Small intestine (tissue), 7 donors: ENCODE results near the gene GAL3ST2. TPM values are rescaled to one million over a fixed set of nuclear protein-coding genes. Genes with fewer than 3 reads are reported as not detected.

ENCODE experiments used
- DNase-seq, 2 donors: peaks; one replicate each; pipeline versions ENCODE4 v3.0.0 to v3.0.0-alpha.2; 2013
- FAIRE-seq: peaks from 2 replicates; lab custom pipeline; 2012; peaks lifted over from hg19 to GRCh38; lab: Jason Lieb, UNC
- H3K27ac ChIP-seq, 3 donors: one replicate each; pipeline ENCODE4 v1.5.1; 2013; ENCODE audit warnings: low read length in 2 of 3, mild to moderate bottlenecking in 2 of 3, control low read depth in 1 of 3, inconsistent platforms in 1 of 3, low read depth in 1 of 3, moderate library complexity in 1 of 3
- H3K27me3 ChIP-seq, 3 donors: one replicate each; pipeline ENCODE4 v1.6.1; 2013; ENCODE audit warnings: low read length in 3 of 3, inconsistent platforms in 1 of 3; ENCODE audit not compliant: control insufficient read depth in 3 of 3, insufficient read depth in 3 of 3
- H3K36me3 ChIP-seq, 3 donors: one replicate each; pipeline ENCODE4 v1.6.1; 2013; ENCODE audit warnings: low read length in 3 of 3, inconsistent platforms in 1 of 3, low read depth in 1 of 3, mild to moderate bottlenecking in 1 of 3, moderate library complexity in 1 of 3; ENCODE audit not compliant: control insufficient read depth in 3 of 3, insufficient read depth in 2 of 3
- H3K4me1 ChIP-seq, 3 donors: one replicate each; pipeline ENCODE4 v1.6.1; 2013; ENCODE audit warnings: low read length in 2 of 3, inconsistent platforms in 1 of 3, low read depth in 1 of 3, mild to moderate bottlenecking in 1 of 3, moderate library complexity in 1 of 3; ENCODE audit not compliant: control insufficient read depth in 3 of 3, insufficient read depth in 2 of 3
- H3K4me3 ChIP-seq, 3 donors: one replicate each; pipeline ENCODE4 v1.5.1; 2013; ENCODE audit warnings: low read length in 3 of 3, control low read depth in 1 of 3, inconsistent platforms in 1 of 3, low read depth in 1 of 3, mild to moderate bottlenecking in 1 of 3, moderate library complexity in 1 of 3
- H3K9me3 ChIP-seq, 2 donors: one replicate each; pipeline ENCODE4 v1.6.1; 2013; ENCODE audit warnings: low read depth in 1 of 2, low read length in 1 of 2; ENCODE audit not compliant: control insufficient read depth in 2 of 2, insufficient read depth in 1 of 2
- WGBS, 3 donors: extraction: QIAGEN DNeasy Blood & Tissue Kit; methylation state at CpG; one replicate each; pipeline ENCODE4 v1.1.7; 2013; 5-methylcytosine and 5-hydroxymethylcytosine counted together
- polyA plus RNA-seq, 4 donors: library from polyadenylated mRNA; stranded (reverse) in 3 of 4; unstranded in 1 of 4; fragments of 200-250 nt in 3 of 4; fragments of 120-200 nt in 1 of 4; gene quantifications; one replicate each; pipeline versions ENCODE4 v1.2.1 to v1.2.3, GENCODE V29; 2013
- donor health status: healthy with polysubstance abuse.
- donor health status: control.
- donor health status: control.
- donor health status: Bipolar disorder and iron deficiency.
- donor health status: healthy.

GAL3ST2 gene
- polyA plus RNA-seq, 4 donors: 0.03 to 0.04 TPM; not detected in 2

GRCh38 chr2:241768251-241768711, 8.3 kb upstream of the GAL3ST2 start:
- H3K27me3 ChIP-seq: no peaks in the 10 kb centered on the region
- H3K27ac ChIP-seq: no peak overlapping the region
- DNase-seq: no peak
- FAIRE-seq: no peak
- no peaks in the 10 kb centered on the region for H3K9me3 ChIP-seq
- H3K36me3 ChIP-seq: peaks cover 0 to 24% (median 0%) of the 10 kb centered on the region in 3 donors
- no peak overlapping the region for H3K4me3 ChIP-seq
- H3K4me1 ChIP-seq: peaks cover 0 to 18% (median 0%) of the 10 kb centered on the region in 3 donors
- 78 to 89% (median 84%) methylated on average over 24 to 29 of the region's 29 CpGs for WGBS, 3 donors

DNA sequence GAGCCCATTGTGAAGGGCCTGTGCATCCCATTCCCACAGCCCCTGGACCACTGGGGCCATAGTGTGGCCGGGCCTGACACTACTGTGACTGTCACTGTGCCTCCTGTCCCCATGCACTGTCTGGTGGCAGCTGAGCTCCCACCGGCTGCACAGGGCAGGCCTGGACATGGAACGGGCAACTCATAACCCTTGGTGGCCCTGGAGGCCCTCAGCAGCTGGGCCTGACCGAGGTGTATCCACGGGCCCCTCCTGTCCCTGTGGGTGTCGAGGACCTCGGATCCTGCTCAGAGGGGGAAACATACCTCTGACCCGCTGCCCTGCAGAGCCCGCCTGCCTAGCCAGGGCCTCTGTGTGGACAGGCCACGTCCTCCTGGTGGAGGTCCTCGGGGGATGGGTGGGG, 7.8 kb upstream of the GAL3ST2 start:
- Histone ChIP-seq H3K27me3 (no peaks in the 10 kb centered on the region), H3K4me3 (no peak overlapping the region), H3K4me1 (peaks cover 0 to 18% (median 0%) of the 10 kb centered on the region in 3 donors), H3K27ac (no peak overlapping the region), H3K36me3 (peaks cover 0 to 18% (median 0%) of the 10 kb centered on the region in 3 donors), H3K9me3 (no peaks in the 10 kb centered on the region)
- FAIRE-seq (no peak), DNase-seq (no peak)
- 85 to 93% (median 89%) methylated on average over 11 of the region's 11 CpGs for WGBS, 3 donors

DNA sequence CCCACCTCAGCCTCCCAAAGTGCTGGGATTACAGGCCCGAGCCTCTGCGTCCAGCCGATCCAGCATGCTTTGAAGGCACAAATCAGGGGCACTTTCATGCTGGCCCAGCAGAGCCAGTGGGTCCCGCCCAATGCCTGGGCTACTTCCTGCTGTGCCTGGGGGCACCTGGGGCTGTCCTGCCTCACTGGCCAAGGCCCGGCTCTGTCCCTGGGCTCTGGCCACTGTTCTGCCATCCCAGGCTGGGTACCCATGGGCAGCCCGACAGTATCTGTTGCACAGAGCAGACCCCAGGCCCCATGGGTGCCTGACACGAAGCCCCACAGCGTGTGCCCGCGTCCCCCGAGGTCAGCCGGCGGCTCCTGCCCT, 6.8 kb upstream of the GAL3ST2 start:
- Histone ChIP-seq H3K27ac (no peak overlapping the region), H3K36me3 (peaks cover 0 to 11% (median 0%) of the 10 kb centered on the region in 3 donors), H3K4me1 (peaks cover 0 to 18% (median 0%) of the 10 kb centered on the region in 3 donors), H3K27me3 (no peaks in the 10 kb centered on the region), H3K4me3 (no peak overlapping the region), H3K9me3 (no peaks in the 10 kb centered on the region)
- WGBS, 3 donors: 85 to 89% (median 87%) methylated on average over 13 of the region's 13 CpGs
- DNase-seq (no peak), FAIRE-seq (no peak)

DNA sequence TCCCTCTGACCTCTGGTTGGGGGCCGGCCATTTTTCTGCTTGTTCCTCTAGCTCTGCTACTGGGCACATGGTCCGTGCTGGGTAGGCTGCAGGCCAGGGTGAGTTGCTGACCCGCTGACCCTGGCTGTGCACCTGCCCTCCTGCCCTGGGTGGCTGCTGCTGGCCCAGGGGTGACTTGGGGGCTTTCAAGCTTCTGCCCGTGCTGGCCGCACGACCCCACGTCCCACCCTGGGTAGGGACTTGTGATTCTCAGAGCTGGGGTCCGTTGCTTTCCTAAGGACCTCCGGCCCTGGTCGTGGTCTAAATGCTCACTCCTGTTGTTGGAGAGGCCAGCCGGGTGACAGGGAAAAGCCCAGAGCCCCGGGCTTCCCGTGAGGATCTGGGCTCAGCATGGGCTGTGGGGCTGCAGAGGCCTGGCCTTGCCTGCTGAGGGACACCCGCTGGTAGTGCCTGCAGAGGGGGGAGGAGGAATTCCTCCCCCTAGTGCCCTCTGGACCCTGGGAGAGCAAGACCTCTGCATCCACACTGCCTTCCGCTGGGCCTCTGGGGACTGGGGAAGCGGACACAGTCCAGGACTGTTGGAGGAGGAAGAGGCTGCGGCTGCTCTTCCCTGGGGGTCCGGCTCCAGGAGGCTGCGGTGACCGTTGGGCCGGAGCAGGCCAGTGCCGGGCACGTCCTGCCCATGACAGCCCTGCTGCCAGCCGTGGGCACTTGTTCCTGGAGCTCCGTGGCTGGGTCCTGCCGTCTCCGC, 6.3 kb upstream of the GAL3ST2 start:
- H3K27me3 ChIP-seq: no peaks in the 10 kb centered on the region
- peaks cover 0 to 18% (median 2%) of the 10 kb centered on the region in 3 donors for H3K4me1 ChIP-seq
- no peak for DNase-seq
- no peak overlapping the region for H3K27ac ChIP-seq
- H3K9me3 ChIP-seq: no peaks in the 10 kb centered on the region
- FAIRE-seq: no peak
- peaks cover 0 to 9% (median 0%) of the 10 kb centered on the region in 3 donors for H3K36me3 ChIP-seq
- H3K4me3 ChIP-seq: no peak overlapping the region
- 46 to 67% (median 59%) methylated on average over 25 to 27 of the region's 27 CpGs for WGBS, 3 donors

- Histone ChIP-seq H3K36me3 (peaks cover 0 to 9% (median 0%) of the 10 kb centered on the region in 3 donors), H3K4me3 (no peak overlapping the region), H3K9me3 (no peaks in the 10 kb centered on the region), H3K4me1 (peaks cover 0 to 18% (median 2%) of the 10 kb centered on the region in 3 donors), H3K27ac (no peak overlapping the region), H3K27me3 (no peaks in the 10 kb centered on the region)
- DNase-seq (no peak), FAIRE-seq (no peak)
- 92 to 94% (median 93%) methylated on average over 12 of the region's 12 CpGs for WGBS, 3 donors
Observed at GRCh38 chr2:241770936-241771285, 5.7 kb upstream of the GAL3ST2 start.

- no peak overlapping the region for H3K4me3 ChIP-seq
- no peak overlapping the region for H3K27ac ChIP-seq
- H3K4me1 ChIP-seq: peaks cover 0 to 18% (median 2%) of the 10 kb centered on the region in 3 donors
Observed at GRCh38 chr2:241771286-241772062, 5.1 kb upstream of the GAL3ST2 start.

DNA sequence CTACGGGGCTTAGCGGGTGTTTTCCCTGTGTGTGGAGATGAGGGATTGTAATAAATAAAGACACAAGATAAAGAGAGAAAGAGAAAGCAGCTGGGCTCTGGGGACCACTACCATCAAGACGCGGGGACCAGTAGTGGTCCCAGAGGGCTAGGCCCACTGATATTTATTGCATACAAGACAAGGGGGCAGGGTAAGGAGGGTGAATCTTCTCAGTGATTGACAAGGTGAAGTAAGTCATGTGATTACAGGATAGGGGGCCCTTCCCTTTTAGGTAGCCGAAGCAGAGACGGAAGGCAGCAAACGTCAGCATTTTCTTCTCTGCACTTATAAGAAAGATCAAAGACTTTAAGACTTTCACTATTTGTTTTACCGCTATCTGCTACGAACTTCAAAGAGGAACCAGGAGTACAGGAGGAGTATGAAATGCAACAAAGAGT, 4.5 kb upstream of the GAL3ST2 start:
- H3K4me3 ChIP-seq: no peak overlapping the region
- peak in 1 of 2 donors; percentile 9 for DNase-seq

More at GRCh38 chr2:241771286-241772062, 5.1 kb upstream of the GAL3ST2 start:
- FAIRE-seq (no peak), DNase-seq (peak in 1 of 2 donors; percentile 26)
- 68 to 76% (median 73%) methylated on average over 37 to 38 of the region's 38 CpGs for WGBS, 3 donors
- H3K27me3 ChIP-seq: no peaks in the 10 kb centered on the region
- H3K36me3 ChIP-seq: peaks cover 0 to 9% (median 0%) of the 10 kb centered on the region in 3 donors
- no peaks in the 10 kb centered on the region for H3K9me3 ChIP-seq

More for the DNA sequence above, 4.5 kb upstream of the GAL3ST2 start:
- H3K27ac ChIP-seq: no peak overlapping the region
- H3K9me3 ChIP-seq: no peaks in the 10 kb centered on the region
- peaks cover 0 to 18% (median 2%) of the 10 kb centered on the region in 3 donors for H3K4me1 ChIP-seq
- peaks cover 0 to 9% (median 0%) of the 10 kb centered on the region in 3 donors for H3K36me3 ChIP-seq
- peaks cover 0 to 2% (median 0%) of the 10 kb centered on the region in 3 donors for H3K27me3 ChIP-seq
- no peak for FAIRE-seq
- WGBS, 3 donors: 11 to 34% (median 17%) methylated on average over 9 of the region's 9 CpGs
